Spleen (tissue), 7 donors: Measurements from ENCODE around the gene WNK2.

Source experiments
- CTCF ChIP-seq, 11 experiments: fragments of 200-600 bp in 7 of 11; fragments of 450-650 bp in 4 of 11; sonication (generic) in 4 of 11; IDR thresholded peaks in 8 of 11; conservative IDR thresholded peaks in 3 of 11; 1 replicate in 7 of 11; 2 replicates in 4 of 11; pipeline versions ENCODE4 v1.4.0 to v1.8.0; 2016 to 2021; ENCODE audit warnings: antibody characterized with exemption in 11 of 11, inconsistent platforms in 4 of 11, mild to moderate bottlenecking in 1 of 11
- POLR2A ChIP-seq, 3 donors: fragments of 450-650 bp; IDR thresholded peaks; one replicate each; pipeline ENCODE4 v1.5.1; 2017; ENCODE audit warnings: antibody characterized with exemption in 3 of 3, mild to moderate bottlenecking in 1 of 3
- POLR2AphosphoS5 ChIP-seq, 3 donors: sonication (generic); formaldehyde crosslinking; IDR thresholded peaks; one replicate each; pipeline ENCODE4 v1.5.1; 2017; ENCODE audit warnings: antibody characterized with exemption in 3 of 3
- donor health status: DM: no; HTN: no; CAD: no; lungs with moderate emphysema.
- donor health status: DM: no; HTN: no; CAD: no.
- donor health status: DM: no; HTN: no; CAD: no.

GRCh38 chr9:93159601-93160471, 24.1 kb upstream of the WNK2 start:
- TF ChIP-seq CTCF (IDR thresholded peaks at IDR 0.05 in 8 of 11, conservative IDR thresholded peaks at IDR 0.05 in 3 of 11) (peak; percentile 94 to 99 (median 97)), POLR2A (IDR thresholded peaks at IDR 0.05) (no peak), POLR2AphosphoS5 (IDR thresholded peaks at IDR 0.05) (peak; percentile 39 to 80 (median 71))
